CD4-positive, alpha-beta T cell treated with Interferon gamma for 1 hour (primary cell): Measurements from ENCODE around the gene ITGB1BP2.
"Not testable (repeated sequence)": the region's sequence is repeated elsewhere in the genome, so short reads cannot be mapped to it uniquely, and the experiment has no call there.

ENCODE experiments used
- DNase-seq: peaks from one replicate; pipeline ENCODE4 v3.0.0-alpha.2; 2020

The ITGB1BP2 gene

GRCh38 chrX:71301195-71301924 is at the start of gene ITGB1BP2:
Gene ITGB1BP2, plus strand, starts transcription at chrX:71301750. Its CDS starts 57 bp downstream, at chrX:71301807.
- no peak for DNase-seq

DNA sequence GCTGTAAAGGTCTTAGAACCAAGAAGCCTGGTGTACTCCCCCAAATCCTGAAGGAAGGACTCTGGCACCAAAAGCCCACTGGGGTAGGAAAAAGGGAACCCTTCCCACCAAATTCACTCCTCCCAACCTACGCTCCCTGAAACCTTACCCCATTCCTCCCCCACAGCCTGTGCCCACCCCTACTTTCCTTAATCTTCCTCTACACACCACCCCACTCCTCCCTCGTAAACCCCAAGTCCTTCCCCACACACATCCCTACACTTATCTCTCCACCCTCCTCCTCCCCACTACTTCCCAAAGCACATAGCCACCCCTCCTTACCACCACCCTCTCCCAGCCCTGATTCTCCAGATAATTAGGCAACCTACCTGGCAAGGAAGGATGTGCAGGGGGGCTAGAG is 49.3 kb upstream of the ITGB1BP2 start:
- no peak for DNase-seq

- peak; percentile 29 for DNase-seq
These were observed 48.1 kb upstream of the ITGB1BP2 start for GRCh38 chrX:71253253-71254091.

DNA sequence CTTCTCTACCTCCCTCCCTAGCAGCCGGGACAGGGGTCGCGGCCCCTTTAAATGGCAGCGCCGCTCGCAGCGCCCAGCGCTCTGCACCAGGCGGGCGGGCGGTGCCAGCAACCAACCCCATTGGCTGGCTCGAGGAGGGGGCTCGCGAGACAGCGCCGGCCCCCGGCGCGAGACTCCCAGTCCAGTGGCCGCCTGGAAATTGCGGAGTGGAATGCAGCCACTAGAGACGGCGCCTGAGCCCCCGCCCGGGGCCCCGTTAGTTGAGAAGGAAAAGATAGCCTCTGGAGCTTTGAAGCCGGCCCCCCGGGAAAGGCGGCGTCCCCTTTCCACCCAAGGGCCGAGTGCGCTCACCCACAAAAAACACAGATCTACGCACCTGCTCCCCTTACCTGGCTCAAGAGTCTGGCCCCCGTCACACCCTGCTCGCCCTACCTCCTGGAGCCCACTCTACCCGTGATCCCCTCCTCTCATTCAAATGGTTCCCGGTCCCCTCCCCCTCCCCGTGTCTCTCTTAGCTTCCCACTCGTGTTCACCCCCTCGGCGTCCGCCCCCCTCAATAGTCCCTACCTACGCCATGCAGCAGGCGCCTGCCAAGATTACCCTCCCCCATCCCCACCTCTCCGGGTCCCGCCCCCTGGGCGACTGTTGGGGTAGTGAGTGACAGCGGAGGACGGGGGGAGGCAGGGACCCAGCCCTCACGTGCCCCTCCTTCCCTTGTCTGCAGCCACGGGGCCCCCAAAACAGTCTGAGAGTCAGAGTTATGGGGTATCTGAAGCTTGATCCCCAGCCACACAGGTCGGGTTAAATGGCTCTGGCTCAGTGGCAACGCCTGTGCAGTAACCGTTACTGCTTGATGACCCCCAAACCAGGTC is 47.2 kb upstream of the ITGB1BP2 start, which contains the start of gene ZMYM3:
TSS of gene ZMYM3 (minus strand) at position 49 of the 872 bp plus-strand sequence. CDS start 885 bp downstream, outside the sequence.
- DNase-seq = peak; percentile 83

GRCh38 chrX:71256051-71256450 is 45.5 kb upstream of the ITGB1BP2 start:
- no peak for DNase-seq

- no peak for DNase-seq
These were observed 44.7 kb upstream of the ITGB1BP2 start for GRCh38 chrX:71256856-71257255.

GRCh38 chrX:71268624-71269023 is 32.9 kb upstream of the ITGB1BP2 start:
- DNase-seq = not testable (repeated sequence)

DNA sequence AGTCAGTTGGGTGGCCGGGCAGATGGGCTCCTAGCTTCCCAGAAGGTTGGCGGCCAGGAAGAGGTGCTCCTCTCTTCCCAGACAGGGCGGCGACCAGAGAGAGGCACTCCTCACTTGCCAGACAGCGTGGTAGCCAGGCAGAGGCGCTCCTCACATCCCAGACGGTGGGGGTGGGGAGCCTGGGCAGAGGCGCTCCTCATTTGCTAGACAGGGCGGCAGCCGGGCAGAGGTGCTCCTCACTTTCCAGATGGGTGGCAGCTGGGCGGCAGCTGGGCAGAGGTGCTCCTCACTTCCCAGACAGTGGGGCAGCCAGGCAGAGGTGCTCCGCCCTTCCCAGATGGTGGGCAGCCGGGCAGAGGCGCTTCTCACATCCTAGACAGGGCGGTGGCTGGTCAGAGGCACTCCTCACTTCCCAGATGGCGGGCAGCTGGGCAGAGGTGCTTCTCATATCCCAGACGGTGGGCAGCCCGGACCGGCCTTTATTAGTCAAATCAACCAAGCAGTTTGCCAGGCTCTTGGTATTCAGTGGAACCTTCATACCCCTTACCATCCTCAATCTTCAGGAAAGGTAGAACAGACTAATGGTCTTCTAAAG is 31.7 kb upstream of the ITGB1BP2 start:
- no peak for DNase-seq

GRCh38 chrX:71272313-71272712 is 29.2 kb upstream of the ITGB1BP2 start:
- DNase-seq = not testable (repeated sequence)

GRCh38 chrX:71281300-71281699 is 20.2 kb upstream of the ITGB1BP2 start:
- not testable (repeated sequence) for DNase-seq

DNA sequence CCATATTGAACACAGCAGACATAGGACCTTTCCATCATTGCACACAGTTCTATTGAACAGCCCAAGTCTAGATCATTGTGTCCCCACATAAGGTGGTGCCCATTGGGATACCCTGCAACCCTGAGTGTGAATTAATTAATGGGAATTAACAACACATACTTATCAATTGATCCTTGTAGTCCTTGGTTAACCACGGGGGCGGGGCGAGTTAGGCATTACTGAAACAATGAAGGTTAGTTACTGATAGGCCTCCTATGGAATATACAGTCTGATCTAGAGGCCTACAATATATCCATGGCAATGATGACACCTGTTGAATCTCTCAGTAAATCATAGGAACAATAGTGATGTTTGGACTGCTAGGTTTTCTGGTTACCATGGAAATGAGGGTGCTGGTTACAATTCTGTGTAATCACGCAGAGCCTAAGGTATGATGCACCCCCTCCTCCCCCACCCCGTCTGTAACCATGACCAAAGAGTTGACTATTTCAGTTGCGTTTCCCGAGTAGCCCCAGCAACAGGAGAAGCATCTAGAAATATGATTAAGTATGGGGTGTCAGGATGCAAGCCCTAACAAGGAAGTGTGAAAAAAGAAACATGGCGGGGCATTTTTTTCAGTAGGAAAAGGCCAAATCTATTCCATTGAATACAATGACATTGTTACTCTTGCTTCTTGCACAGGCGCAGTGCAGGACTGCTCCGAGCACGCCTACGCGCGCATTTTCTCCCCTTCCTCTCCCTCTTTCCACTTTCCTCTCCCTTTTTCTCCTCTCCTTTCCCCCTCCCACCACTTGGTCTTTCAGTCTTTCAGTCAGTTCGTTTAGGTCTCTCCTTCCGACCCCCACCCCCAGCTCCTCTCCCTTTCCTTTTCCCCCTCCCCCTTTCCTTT is 18.8 kb upstream of the ITGB1BP2 start:
- DNase-seq = peak; percentile 61

DNA sequence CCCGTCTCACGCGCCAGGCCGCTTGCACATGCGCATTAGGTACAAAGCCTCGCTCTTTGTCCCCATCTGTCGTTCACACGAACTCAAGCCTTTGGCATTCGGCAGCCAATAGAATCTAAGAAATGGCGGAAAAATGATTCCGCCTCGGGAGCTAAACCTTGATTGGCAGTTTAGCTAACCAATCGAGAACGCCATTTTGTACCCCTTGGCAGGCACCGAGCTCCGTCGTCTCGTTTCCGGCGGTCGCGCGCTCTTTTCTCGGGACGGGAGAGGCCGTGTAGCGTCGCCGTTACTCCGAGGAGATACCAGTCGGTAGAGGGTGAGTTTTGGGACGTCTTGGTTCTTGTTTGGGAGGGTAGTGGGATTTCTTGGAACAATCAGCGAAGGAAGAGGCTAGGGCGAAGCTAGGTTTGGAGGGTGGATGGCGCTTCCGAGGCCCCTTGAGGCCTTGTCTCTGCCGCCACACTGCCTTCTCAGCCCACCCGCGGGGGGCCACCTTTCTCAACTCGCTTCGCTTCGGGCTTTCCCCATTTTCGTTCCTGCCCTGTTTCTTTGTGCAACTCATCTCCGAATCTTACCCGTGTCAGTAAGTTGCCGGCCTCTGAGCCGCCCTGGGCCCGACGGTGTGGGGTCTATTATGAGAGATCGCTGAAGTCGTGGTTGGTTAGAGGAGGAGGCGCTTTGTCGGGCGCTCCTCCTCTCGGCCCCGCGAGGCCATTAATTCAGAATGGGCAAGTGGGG is 18.0 kb upstream of the ITGB1BP2 start, which contains the start of gene NONO:
TSS of gene NONO (plus strand) at position 233 of the 741 bp plus-strand sequence. CDS start 7,003 bp downstream, outside the sequence.
- DNase-seq = peak; percentile 90

DNA sequence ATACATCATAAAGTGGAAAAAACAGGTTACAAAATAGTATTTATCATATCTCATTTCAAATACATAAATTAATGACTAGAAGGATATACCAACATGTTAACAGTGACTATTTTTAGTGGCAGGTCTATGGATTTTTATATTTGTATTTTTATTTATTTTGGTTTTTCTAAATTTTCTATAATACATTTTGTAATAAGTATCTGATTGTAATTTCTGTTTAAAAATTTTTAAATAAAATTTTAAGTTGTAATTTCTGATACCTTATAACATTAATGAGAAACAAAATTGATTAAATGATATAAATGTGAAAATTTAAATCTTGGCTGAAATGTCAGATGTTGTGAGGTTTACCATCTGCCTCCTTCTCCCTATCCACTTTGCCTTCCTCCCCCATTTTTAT is 15.6 kb upstream of the ITGB1BP2 start:
- DNase-seq = no peak

DNA sequence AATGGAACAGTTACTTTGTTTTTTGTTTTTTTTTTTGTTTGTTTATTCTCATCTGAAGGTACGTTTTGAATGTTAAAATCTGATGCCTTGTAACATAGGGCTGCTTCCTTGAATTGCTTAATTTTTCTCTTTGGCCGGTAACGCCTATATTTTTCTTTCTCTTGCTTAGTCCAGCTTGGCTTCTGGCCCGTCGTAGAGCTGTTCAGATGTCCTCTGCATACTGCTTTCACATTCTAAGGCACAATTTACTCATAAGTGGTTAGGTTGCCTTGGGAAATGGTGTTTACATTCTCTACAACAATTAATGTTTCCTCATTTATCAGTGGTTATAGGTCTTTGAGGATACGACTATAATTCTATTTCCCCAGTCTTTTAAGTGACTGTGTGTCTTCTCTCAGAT is 10.2 kb upstream of the ITGB1BP2 start:
- no peak for DNase-seq

DNA sequence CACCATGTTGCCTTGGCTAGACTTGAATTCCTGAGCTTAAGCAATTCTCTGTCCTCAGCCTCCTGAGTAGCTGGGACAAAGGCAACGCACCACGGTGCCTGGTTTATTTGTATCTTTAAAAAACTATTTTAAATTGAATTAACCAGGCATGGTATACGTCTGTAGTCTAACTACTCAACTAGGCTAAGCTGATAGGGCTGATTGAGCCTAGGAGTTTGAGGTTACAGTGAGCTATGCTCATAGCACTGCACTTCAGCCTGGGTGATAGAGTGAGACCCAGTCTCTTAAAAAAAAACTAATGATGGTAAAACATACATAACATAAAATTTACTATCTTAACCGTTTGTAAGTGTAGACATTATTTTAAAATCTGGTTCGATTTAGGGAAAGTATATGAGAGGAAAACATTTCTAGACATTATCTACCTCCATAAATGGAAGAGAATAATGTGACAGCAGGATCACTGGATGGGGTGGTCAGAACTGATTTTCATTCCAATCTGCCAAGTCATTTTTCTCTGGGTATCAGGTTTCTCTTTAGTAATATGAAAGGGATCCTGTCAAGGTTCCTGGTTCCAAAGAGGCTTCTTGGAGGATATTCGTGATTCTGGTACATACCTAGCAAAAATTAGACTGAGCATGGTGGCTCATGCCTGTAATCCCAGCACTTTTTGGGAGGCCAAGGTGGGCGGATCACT is 8.7 kb upstream of the ITGB1BP2 start:
- no peak for DNase-seq

DNA sequence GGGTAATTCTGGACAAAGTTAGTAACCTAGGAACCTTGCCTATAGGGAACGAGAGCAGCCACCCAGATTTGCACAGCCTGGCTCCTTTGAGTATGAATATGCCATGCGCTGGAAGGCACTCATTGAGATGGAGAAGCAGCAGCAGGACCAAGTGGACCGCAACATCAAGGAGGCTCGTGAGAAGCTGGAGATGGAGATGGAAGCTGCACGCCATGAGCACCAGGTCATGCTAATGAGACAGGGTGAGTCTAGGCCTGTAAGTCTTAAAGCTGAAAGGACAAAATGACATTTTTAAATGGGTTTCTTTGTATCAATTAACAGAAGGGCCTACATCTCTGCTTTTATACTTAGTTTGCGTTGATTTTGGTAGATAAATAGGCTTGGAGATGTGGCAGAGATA is 4.7 kb upstream of the ITGB1BP2 start:
- DNase-seq = no peak

DNA sequence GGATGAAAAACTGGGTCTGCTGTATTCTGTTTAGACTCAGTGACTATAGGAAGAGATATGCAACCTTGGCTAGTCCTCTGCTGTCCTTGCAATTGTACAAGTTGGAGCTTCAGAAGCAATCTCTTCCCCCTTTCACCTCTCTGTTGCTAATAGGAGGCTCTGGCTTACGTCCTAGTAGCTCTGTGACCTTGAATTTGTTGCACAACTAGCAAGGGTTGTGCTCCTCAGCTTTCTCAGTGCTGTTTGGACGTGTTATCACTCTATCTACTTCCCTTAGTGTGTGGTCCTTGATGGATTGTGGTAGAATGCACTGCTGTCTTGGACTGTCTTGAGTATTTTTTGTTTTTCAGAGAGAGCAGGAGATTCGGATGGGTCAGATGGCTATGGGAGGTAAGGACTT is 3.4 kb upstream of the ITGB1BP2 start:
- no peak for DNase-seq

DNA sequence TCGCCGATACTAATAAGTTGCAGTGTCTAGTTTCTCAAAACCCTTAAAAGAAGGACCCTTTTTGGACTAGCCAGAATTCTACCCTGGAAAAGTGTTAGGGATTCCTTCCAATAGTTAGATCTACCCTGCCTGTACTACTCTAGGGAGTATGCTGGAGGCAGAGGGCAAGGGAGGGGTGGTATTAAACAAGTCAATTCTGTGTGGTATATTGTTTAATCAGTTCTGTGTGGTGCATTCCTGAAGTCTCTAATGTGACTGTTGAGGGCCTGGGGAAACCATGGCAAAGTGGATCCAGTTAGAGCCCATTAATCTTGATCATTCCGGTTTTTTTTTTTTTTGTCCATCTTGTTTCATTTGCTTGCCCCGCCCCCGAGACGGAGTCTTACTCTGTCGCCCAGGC is 1.5 kb upstream of the ITGB1BP2 start:
- not testable (repeated sequence) for DNase-seq

- not testable (repeated sequence) for DNase-seq
These were observed 1.1 kb upstream of the ITGB1BP2 start for GRCh38 chrX:71300495-71300894.
